HG03439 (cell line): Measurements from ENCODE around the gene CLMN.
"Not testable (repeated sequence)": the region's sequence is repeated elsewhere in the genome, so short reads cannot be mapped to it uniquely, and the experiment has no call there.

ENCODE experiments used
- ATAC-seq: cut with Tn5 transposase; IDR thresholded peaks from one replicate; pipeline ENCODE4 v1.9.1; 2021; ENCODE audit warnings: mild to moderate bottlenecking, moderate library complexity; ENCODE audit not compliant: unreplicated experiment

CLMN gene

GRCh38 chr14:95289323-95290010 is 30.2 kb downstream of the CLMN start:
- no peak for ATAC-seq

- no peak for ATAC-seq
Measured at GRCh38 chr14:95288672-95289322, 30.9 kb downstream of the CLMN start.

- ATAC-seq, result no peak
Measured at GRCh38 chr14:95287176-95287754, 32.4 kb downstream of the CLMN start.

GRCh38 chr14:95286645-95287044 is 33.1 kb downstream of the CLMN start:
- no peak for ATAC-seq

GRCh38 chr14:95285566-95285965 is 34.1 kb downstream of the CLMN start:
- no peak for ATAC-seq

- ATAC-seq, result not testable (repeated sequence)
Measured at GRCh38 chr14:95283802-95284201, 35.9 kb downstream of the CLMN start.

- ATAC-seq, result not testable (repeated sequence)
Measured at GRCh38 chr14:95282986-95283380, 36.7 kb downstream of the CLMN start.

GRCh38 chr14:95282354-95282985 is 37.2 kb downstream of the CLMN start:
- ATAC-seq, result no peak

- no peak for ATAC-seq
Measured at GRCh38 chr14:95281560-95282176, 38.0 kb downstream of the CLMN start.

GRCh38 chr14:95275494-95275893 is 44.2 kb downstream of the CLMN start:
- no peak for ATAC-seq

GRCh38 chr14:95274874-95275273 is 44.8 kb downstream of the CLMN start:
- ATAC-seq, result no peak

- ATAC-seq, result no peak
Measured at GRCh38 chr14:95274279-95274678, 45.4 kb downstream of the CLMN start.

GRCh38 chr14:95273001-95273978 is 46.4 kb downstream of the CLMN start:
- no peak for ATAC-seq

- ATAC-seq, result no peak
Measured at GRCh38 chr14:95272057-95272456, 47.7 kb downstream of the CLMN start.

- ATAC-seq, result no peak
Measured at GRCh38 chr14:95270203-95270602, 49.5 kb downstream of the CLMN start.

- no peak for ATAC-seq
Measured at GRCh38 chr14:95269493-95269892, 50.2 kb downstream of the CLMN start.

GRCh38 chr14:95268350-95268749 is 51.4 kb downstream of the CLMN start:
- ATAC-seq, result no peak

GRCh38 chr14:95267306-95267705 is 52.4 kb downstream of the CLMN start:
- no peak for ATAC-seq

- peak; percentile 89 for ATAC-seq
Measured at GRCh38 chr14:95265106-95266094, 54.3 kb downstream of the CLMN start.
